NCI-H2196 (cell line): ENCODE measurements around the gene ANKRD9.

ENCODE experiments used
- DNase-seq: peaks from one replicate; lab custom pipeline; 2025; ENCODE audit not compliant: unreplicated experiment; lab: John Stamatoyannopoulos, UW

Gene ANKRD9

GRCh38 chr14:102499401-102500157 is 10.0 kb downstream of the ANKRD9 start:
- DNase-seq, result no peak

DNA sequence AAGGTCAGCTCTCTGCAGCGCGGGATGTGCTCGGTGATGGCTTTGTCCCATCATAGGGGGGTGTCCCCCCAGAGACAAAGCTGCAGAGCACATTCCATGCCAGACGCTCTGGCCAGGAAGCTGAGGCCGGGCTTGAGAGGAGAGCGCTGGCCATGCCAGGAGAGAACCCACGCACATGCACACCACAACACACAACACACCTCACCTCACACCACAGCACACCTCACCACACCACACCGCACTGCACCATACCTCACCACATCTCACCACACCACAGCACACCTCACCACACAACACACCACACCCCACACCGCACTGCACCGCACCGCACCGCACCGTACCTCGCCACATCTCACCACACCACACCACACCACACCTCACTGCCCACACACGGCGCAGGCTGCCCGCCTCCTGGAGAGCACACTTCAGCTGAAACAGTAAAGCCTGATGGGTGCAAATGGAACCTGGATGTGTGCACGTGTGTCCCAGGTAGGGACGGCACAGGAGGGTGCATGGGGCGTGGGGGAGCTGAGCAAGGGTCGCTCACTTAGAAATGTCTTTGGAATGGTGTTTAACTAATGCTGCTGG is 10.8 kb downstream of the ANKRD9 start:
- no peak for DNase-seq

DNA sequence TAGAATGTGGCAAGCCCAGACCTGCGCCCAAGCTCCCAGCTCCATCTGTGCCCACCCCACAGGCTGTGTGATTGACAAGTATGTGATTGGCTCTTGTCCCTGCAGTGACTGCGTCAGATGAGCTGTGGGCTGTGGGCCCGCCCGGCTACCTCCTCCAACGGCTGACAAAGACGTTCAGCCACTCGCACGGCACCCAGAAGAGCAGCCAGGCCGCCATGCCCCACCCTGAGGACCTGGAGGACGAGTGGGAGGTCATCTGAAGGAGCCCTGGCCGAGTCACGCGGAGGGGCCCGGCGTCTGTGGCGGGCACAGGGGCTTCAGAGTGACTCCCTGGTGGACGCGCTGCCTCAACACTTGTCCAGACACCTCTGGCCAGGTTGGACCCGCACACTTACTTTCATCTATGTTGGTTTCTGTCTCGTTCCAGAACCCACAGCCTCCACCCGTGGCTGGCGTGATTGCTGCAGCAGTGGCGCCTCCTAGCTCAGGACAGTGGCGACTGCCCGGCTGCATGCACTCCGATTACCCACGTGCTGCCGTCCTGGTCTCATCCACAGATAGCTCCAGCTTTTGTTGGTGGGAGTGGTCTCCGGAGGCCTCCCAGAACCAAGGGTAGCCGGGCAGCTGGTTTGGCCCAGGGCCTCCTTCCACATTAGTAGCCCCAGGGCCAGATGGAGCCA is 11.4 kb downstream of the ANKRD9 start:
- DNase-seq, result no peak

- DNase-seq, result no peak
Measured at GRCh38 chr14:102496958-102497744, 12.4 kb downstream of the ANKRD9 start.

DNA sequence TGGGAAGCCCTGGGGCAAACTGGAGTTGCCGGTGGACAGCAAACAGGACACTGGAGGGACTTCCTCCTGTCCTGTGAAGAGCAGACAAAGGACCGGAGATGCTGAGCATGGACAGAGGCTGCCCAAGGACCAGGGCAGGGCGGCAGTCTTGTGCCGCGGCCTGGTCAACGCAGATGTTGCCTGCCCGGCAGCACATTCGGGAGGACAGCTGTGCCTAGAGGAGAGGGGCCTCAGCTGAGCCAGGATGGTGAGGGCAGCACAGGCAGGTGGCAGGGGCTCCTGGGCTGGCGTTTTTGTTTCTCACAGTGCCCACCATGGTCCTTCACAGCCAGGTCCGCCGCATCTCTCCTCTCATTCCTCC is 13.3 kb downstream of the ANKRD9 start:
- DNase-seq, result no peak

DNA sequence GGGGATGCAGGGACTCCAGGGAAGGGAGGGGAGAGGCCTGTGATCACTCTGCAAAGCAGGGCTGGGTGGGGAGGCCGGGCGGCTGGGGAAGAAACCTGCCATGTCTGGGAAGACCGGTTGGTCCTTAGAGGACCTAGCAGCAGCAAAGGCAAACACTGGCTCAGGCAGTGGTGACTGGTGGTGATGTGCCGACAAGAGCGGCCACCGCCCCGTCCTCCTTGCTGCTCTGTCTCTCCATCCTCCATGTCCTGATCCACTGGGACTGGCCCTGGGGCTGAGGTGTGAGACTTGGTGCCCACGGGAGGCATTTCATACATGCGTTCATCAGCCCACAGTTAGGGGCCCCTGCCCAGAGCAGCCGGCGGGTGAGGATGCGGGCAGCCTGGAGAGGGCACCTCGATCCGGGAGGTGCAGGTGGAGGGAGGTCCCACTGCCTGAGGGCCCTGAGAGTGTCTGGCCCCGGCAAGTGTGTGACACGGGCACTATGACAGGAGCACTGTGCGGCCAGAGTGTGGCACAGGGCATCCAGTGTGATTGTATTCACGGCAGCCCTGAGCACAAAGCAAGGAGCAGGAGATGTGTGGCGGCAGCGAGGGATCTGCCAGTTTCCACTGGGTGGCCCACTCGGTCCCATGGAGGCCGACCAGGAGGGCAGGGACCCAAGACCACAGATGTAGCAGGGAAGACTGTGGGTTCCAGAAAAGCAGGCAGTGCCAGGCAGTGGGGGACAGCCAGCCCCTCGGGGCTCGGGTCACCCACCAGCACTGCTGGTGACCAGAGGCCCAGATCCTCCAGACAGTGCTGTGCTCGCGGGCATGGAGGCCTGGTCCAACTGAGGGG is 13.9 kb downstream of the ANKRD9 start:
- DNase-seq, result no peak

DNA sequence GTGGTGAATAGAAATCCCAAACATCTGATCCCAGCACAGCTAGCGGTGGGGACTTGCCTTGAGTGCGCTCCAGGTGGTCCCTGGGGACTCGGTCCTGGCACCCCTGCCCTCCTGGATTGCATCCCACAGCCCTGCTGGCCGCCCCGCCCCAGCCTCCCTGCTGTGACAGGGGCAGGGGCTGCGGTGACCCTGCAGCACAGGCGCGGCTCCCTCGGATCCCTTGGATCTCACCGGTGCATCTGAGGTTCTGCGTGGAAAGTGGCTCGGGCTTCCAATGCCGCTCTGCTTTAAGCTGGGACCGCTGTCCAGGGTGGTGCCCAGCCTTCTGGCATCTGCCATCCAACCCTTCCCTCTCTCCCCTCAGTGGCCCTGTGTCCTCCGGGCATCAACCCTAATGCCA is 16.0 kb downstream of the ANKRD9 start:
- no peak for DNase-seq

- no peak for DNase-seq
Measured at GRCh38 chr14:102493096-102493495, 16.5 kb downstream of the ANKRD9 start.

- DNase-seq, result no peak
Measured at GRCh38 chr14:102492531-102492910, 17.1 kb downstream of the ANKRD9 start.

DNA sequence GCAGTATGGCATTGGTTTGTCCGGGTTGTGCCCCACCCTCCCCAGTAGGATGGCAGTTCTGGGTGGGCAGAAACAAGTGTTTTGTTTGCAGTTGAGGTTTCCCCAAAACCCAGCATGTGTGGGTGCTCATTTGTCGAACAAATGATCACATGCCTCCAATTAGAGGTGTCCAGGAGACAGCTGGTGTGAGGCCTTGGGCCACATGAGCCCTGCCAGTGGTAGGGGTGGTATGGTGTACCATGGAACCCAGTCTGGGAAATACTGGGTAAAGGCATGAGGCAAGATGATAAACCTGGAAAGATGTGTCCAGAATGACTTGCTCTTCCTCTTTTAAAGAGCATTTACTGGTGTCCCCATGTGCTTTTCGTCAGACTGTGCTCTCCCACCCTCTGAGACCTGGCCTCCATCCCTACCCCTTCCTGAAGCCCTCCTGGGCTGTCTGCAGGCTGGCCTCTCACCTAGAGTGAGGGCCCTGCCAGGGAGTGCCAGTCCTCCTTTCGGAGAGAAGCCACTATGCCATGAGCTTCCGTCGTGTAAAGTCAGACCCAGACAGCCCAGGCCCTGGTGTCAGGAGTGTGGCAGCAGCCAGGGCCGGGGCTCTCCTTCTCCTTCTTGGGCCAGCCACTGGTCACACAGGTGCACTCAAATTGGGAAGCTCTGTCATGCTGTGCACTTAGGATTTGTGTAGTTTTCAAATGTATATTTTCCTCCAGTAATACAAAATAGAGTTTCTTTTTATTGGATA is 17.6 kb downstream of the ANKRD9 start:
- no peak for DNase-seq

DNA sequence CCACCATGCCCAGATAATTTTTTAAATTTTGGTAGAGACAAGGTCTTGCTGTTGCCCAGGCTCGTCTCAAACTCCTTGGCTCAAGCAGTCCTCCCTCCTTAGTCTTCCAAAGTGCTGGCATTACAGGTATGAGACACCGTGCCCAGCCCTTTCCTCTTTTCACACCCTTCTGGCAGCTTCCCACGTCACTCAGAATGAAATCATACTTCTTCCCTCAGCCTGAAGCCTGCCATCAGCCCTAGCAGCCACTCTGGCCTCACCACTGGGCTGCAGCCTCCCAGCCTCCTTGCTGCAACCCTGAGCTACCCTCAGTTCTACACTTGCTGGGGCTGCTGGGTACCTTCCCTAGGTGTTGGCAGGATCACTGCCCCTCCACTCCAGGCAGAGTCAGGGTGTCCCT is 18.2 kb downstream of the ANKRD9 start:
- no peak for DNase-seq

- DNase-seq, result no peak
Measured at GRCh38 chr14:102490456-102490855, 19.1 kb downstream of the ANKRD9 start.

DNA sequence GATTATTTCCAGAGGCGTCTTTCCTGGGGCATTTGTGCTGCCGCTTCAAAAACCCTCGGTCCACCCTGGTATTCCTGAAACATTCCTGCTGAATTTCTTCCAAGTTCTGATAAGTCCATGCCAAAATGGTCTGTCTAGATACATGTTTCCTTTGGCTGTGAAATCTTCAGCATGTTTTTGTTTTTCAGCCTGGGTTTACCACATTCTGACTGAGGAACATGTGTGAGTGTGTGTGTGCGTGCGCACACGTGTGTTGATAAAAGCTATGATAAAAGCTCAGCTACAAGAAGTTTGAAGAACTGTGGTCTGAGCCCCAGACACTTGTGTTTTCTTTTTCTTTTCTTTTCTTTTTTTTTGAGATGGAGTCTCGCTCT is 22.4 kb downstream of the ANKRD9 start:
- DNase-seq, result no peak

DNA sequence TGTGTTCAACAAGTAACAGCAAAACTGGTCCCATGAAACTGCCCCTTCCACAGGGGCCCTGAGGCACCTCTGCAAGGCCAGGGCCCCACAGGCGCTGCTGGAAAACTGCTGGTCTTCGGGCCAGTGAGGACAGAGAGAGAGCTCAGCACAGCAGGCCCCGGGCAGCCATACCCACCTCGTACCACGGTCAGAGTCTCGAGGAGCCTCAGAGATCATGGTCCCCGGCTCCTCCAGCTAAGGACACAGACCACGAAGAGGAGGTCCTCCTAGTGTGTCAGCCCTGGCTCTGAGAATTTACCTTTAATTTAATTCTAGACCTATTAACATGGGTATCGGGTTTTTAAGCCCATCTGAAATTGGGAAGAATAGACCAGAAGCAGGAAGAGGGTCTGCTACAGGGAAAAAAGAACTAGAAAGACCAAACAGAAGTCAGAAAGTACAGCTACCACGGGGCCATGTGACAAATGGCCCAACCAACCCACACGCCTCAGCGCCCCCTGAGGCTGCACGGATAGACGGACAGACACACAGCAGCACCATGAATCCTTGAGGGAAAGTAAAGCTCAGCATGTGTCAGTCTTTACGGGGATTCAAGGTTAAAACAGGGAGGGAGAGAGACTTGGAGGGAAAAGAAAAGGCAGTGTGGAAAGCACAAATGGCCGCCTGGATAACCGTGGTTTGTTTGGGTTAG is 22.9 kb downstream of the ANKRD9 start:
- DNase-seq, result no peak

- no peak for DNase-seq
Measured at GRCh38 chr14:102485693-102486512, 23.7 kb downstream of the ANKRD9 start.

GRCh38 chr14:102484316-102484715 is 25.3 kb downstream of the ANKRD9 start:
- no peak for DNase-seq

GRCh38 chr14:102481791-102482238 is 27.8 kb downstream of the ANKRD9 start:
- DNase-seq, result peak; percentile 1

DNA sequence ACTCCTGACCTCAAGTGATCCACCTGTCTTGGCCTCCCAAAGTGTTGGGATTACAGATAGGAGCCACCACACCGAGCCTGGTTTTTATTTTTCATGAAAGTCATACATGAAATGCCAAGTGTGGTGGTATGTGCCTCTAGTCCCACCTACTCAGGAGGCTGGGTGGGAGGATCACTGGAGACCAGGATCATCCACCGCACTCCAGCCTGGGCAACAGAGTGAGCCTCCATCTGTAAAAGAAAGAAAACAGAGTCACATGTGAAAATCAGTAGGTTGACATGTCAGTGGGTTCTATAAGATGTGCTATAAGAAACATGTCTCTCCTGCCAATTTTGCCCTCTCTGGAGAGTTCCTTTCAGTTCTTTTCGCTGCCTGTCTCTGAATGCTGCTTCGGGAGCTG is 28.2 kb downstream of the ANKRD9 start:
- DNase-seq, result no peak

- DNase-seq, result peak; percentile 52
Measured at GRCh38 chr14:102479777-102480176, 29.8 kb downstream of the ANKRD9 start.
